ENCODE measurements around the gene ASB8.

Gene ASB8

GRCh38 chr12:48157018-48157888 is at the start of gene ASB8:
Gene ASB8 (minus strand): TSS chr12:48157515. CDS start chr12:48153496, 4,019 bp downstream.
- H3K9me3 ChIP-seq (ENCODE audit: low read length), result no peaks in the 10 kb centered on the region
- peak within 1 kb of the TSS; percentile 76 for H3K9ac ChIP-seq (ENCODE audit: low read length)
- peaks cover 11% of the 10 kb centered on the region for H3K36me3 ChIP-seq (ENCODE audit: insufficient read depth, low read length)
- H3K4me3 ChIP-seq (ENCODE audit: low read depth in 1 of 2, low read length in 2 of 2), result peak within 1 kb of the TSS; percentile 75 to 99
- peak within 1 kb of the TSS; percentile 76 for H3K27ac ChIP-seq (ENCODE audit: low read depth, low read length)
- no peaks in the 10 kb centered on the region for H3K4me1 ChIP-seq (ENCODE audit: insufficient read depth, low read length)
- no peaks in the 10 kb centered on the region for H3K27me3 ChIP-seq (ENCODE audit: control insufficient read depth in 1 of 2, insufficient read depth in 2 of 2, low read length in 2 of 2)

GRCh38 chr12:48203192-48203591 is 45.9 kb upstream of the ASB8 start, which contains the start of gene OR10AD1:
Gene OR10AD1 (minus strand): TSS chr12:48203292. CDS start chr12:48203292, 0 bp downstream.
- peaks cover 13% of the 10 kb centered on the region for H3K4me1 ChIP-seq (ENCODE audit: insufficient read depth, low read length)
- no peak within 1 kb of the TSS for H3K9ac ChIP-seq (ENCODE audit: low read length)
- no peaks in the 10 kb centered on the region for H3K9me3 ChIP-seq (ENCODE audit: low read length)
- no peaks in the 10 kb centered on the region for H3K36me3 ChIP-seq (ENCODE audit: insufficient read depth, low read length)
- no peak within 1 kb of the TSS for H3K4me3 ChIP-seq (ENCODE audit: low read depth in 1 of 2, low read length in 2 of 2)
- no peaks in the 10 kb centered on the region for H3K27me3 ChIP-seq (ENCODE audit: control insufficient read depth in 1 of 2, insufficient read depth in 2 of 2, low read length in 2 of 2)
- H3K27ac ChIP-seq (ENCODE audit: low read depth, low read length), result no peak within 1 kb of the TSS

- no peaks in the 10 kb centered on the region for H3K27me3 ChIP-seq (ENCODE audit: control insufficient read depth in 1 of 2, insufficient read depth in 2 of 2, low read length in 2 of 2)
These were observed 45.5 kb upstream of the ASB8 start for GRCh38 chr12:48202766-48203165.

GRCh38 chr12:48201516-48201915 is 44.2 kb upstream of the ASB8 start:
- H3K36me3 ChIP-seq (ENCODE audit: insufficient read depth, low read length), result no peaks in the 10 kb centered on the region
- H3K27ac ChIP-seq (ENCODE audit: low read depth, low read length), result no peak overlapping the region
- H3K4me1 ChIP-seq (ENCODE audit: insufficient read depth, low read length), result peaks cover 13% of the 10 kb centered on the region
- no peaks in the 10 kb centered on the region for H3K9me3 ChIP-seq (ENCODE audit: low read length)
- H3K27me3 ChIP-seq (ENCODE audit: control insufficient read depth in 1 of 2, insufficient read depth in 2 of 2, low read length in 2 of 2), result no peaks in the 10 kb centered on the region
- no peak overlapping the region for H3K9ac ChIP-seq (ENCODE audit: low read length)
- no peak overlapping the region for H3K4me3 ChIP-seq (ENCODE audit: low read depth in 1 of 2, low read length in 2 of 2)

More at GRCh38 chr12:48202766-48203165, 45.5 kb upstream of the ASB8 start:
- no peak overlapping the region for H3K9ac ChIP-seq (ENCODE audit: low read length)
- H3K27ac ChIP-seq (ENCODE audit: low read depth, low read length), result no peak overlapping the region
- H3K9me3 ChIP-seq (ENCODE audit: low read length), result no peaks in the 10 kb centered on the region
- peaks cover 13% of the 10 kb centered on the region for H3K4me1 ChIP-seq (ENCODE audit: insufficient read depth, low read length)
- no peak overlapping the region for H3K4me3 ChIP-seq (ENCODE audit: low read depth in 1 of 2, low read length in 2 of 2)
- no peaks in the 10 kb centered on the region for H3K36me3 ChIP-seq (ENCODE audit: insufficient read depth, low read length)

GRCh38 chr12:48201091-48201490 is 43.8 kb upstream of the ASB8 start:
- H3K9ac ChIP-seq (ENCODE audit: low read length), result no peak overlapping the region
- no peak overlapping the region for H3K27ac ChIP-seq (ENCODE audit: low read depth, low read length)

GRCh38 chr12:48199774-48200221 is 42.5 kb upstream of the ASB8 start:
- H3K9me3 ChIP-seq (ENCODE audit: low read length), result no peaks in the 10 kb centered on the region
- H3K9ac ChIP-seq (ENCODE audit: low read length), result peak overlapping the region; percentile 2
- peak overlapping the region; percentile 80 for H3K27ac ChIP-seq (ENCODE audit: low read depth, low read length)
- no peaks in the 10 kb centered on the region for H3K27me3 ChIP-seq (ENCODE audit: control insufficient read depth in 1 of 2, insufficient read depth in 2 of 2, low read length in 2 of 2)
- peak overlapping the region in 1 of 2 donors; percentile 86 for H3K4me3 ChIP-seq (ENCODE audit: low read depth in 1 of 2, low read length in 2 of 2)
- peaks cover 13% of the 10 kb centered on the region for H3K4me1 ChIP-seq (ENCODE audit: insufficient read depth, low read length)
- no peaks in the 10 kb centered on the region for H3K36me3 ChIP-seq (ENCODE audit: insufficient read depth, low read length)

More at GRCh38 chr12:48201091-48201490, 43.8 kb upstream of the ASB8 start:
- no peaks in the 10 kb centered on the region for H3K27me3 ChIP-seq (ENCODE audit: control insufficient read depth in 1 of 2, insufficient read depth in 2 of 2, low read length in 2 of 2)
- H3K36me3 ChIP-seq (ENCODE audit: insufficient read depth, low read length), result no peaks in the 10 kb centered on the region
- no peaks in the 10 kb centered on the region for H3K9me3 ChIP-seq (ENCODE audit: low read length)
- H3K4me1 ChIP-seq (ENCODE audit: insufficient read depth, low read length), result peaks cover 13% of the 10 kb centered on the region
- no peak overlapping the region for H3K4me3 ChIP-seq (ENCODE audit: low read depth in 1 of 2, low read length in 2 of 2)

GRCh38 chr12:48198985-48199384 is 41.7 kb upstream of the ASB8 start:
- peak overlapping the region; percentile 80 for H3K27ac ChIP-seq (ENCODE audit: low read depth, low read length)

GRCh38 chr12:48198672-48198971 is 41.3 kb upstream of the ASB8 start:
- peaks cover 13% of the 10 kb centered on the region for H3K4me1 ChIP-seq (ENCODE audit: insufficient read depth, low read length)
- H3K27ac ChIP-seq (ENCODE audit: low read depth, low read length), result peak overlapping the region; percentile 80
- no peaks in the 10 kb centered on the region for H3K27me3 ChIP-seq (ENCODE audit: control insufficient read depth in 1 of 2, insufficient read depth in 2 of 2, low read length in 2 of 2)
- no peaks in the 10 kb centered on the region for H3K9me3 ChIP-seq (ENCODE audit: low read length)
- H3K36me3 ChIP-seq (ENCODE audit: insufficient read depth, low read length), result no peaks in the 10 kb centered on the region
- peak overlapping the region; percentile 11 to 86 for H3K4me3 ChIP-seq (ENCODE audit: low read depth in 1 of 2, low read length in 2 of 2)
- H3K9ac ChIP-seq (ENCODE audit: low read length), result peak overlapping the region; percentile 96

More at GRCh38 chr12:48198985-48199384, 41.7 kb upstream of the ASB8 start:
- Histone ChIP-seq H3K36me3 (ENCODE audit: insufficient read depth, low read length) (no peaks in the 10 kb centered on the region), H3K9me3 (ENCODE audit: low read length) (no peaks in the 10 kb centered on the region), H3K27me3 (ENCODE audit: control insufficient read depth in 1 of 2, insufficient read depth in 2 of 2, low read length in 2 of 2) (no peaks in the 10 kb centered on the region), H3K4me3 (ENCODE audit: low read depth in 1 of 2, low read length in 2 of 2) (peak overlapping the region; percentile 11 to 86), H3K9ac (ENCODE audit: low read length) (peak overlapping the region; percentile 96), H3K4me1 (ENCODE audit: insufficient read depth, low read length) (peaks cover 13% of the 10 kb centered on the region)

GRCh38 chr12:48197971-48198671 is 40.8 kb upstream of the ASB8 start:
- H3K4me1 ChIP-seq (ENCODE audit: insufficient read depth, low read length), result peaks cover 13% of the 10 kb centered on the region
- H3K27me3 ChIP-seq (ENCODE audit: control insufficient read depth in 1 of 2, insufficient read depth in 2 of 2, low read length in 2 of 2), result no peaks in the 10 kb centered on the region
- H3K27ac ChIP-seq (ENCODE audit: low read depth, low read length), result peak overlapping the region; percentile 80
- peak overlapping the region; percentile 11 to 86 for H3K4me3 ChIP-seq (ENCODE audit: low read depth in 1 of 2, low read length in 2 of 2)
- no peaks in the 10 kb centered on the region for H3K36me3 ChIP-seq (ENCODE audit: insufficient read depth, low read length)
- H3K9ac ChIP-seq (ENCODE audit: low read length), result peak overlapping the region; percentile 96
- no peaks in the 10 kb centered on the region for H3K9me3 ChIP-seq (ENCODE audit: low read length)

- H3K27me3 ChIP-seq (ENCODE audit: control insufficient read depth in 1 of 2, insufficient read depth in 2 of 2, low read length in 2 of 2), result no peaks in the 10 kb centered on the region
- H3K9ac ChIP-seq (ENCODE audit: low read length), result peak overlapping the region; percentile 96
- H3K36me3 ChIP-seq (ENCODE audit: insufficient read depth, low read length), result no peaks in the 10 kb centered on the region
- peak overlapping the region; percentile 80 for H3K27ac ChIP-seq (ENCODE audit: low read depth, low read length)
- H3K4me1 ChIP-seq (ENCODE audit: insufficient read depth, low read length), result peaks cover 13% of the 10 kb centered on the region
- peak overlapping the region; percentile 11 to 86 for H3K4me3 ChIP-seq (ENCODE audit: low read depth in 1 of 2, low read length in 2 of 2)
- H3K9me3 ChIP-seq (ENCODE audit: low read length), result no peaks in the 10 kb centered on the region
These were observed 40.2 kb upstream of the ASB8 start for GRCh38 chr12:48197549-48197970.

- Histone ChIP-seq H3K9me3 (ENCODE audit: low read length) (no peaks in the 10 kb centered on the region), H3K4me3 (ENCODE audit: low read depth in 1 of 2, low read length in 2 of 2) (no peak overlapping the region), H3K27ac (ENCODE audit: low read depth, low read length) (no peak overlapping the region), H3K36me3 (ENCODE audit: insufficient read depth, low read length) (no peaks in the 10 kb centered on the region), H3K4me1 (ENCODE audit: insufficient read depth, low read length) (peaks cover 8% of the 10 kb centered on the region), H3K9ac (ENCODE audit: low read length) (no peak overlapping the region), H3K27me3 (ENCODE audit: control insufficient read depth in 1 of 2, insufficient read depth in 2 of 2, low read length in 2 of 2) (no peaks in the 10 kb centered on the region)
These were observed 37.5 kb upstream of the ASB8 start for GRCh38 chr12:48194799-48195201.

Measured in muscle layer of colon (tissue), 2 donors.